Measurements from ENCODE around the gene GREM1. TPM values are rescaled to one million over a fixed set of nuclear protein-coding genes. Genes with fewer than 3 reads are reported as not detected.

Gene GREM1
- total RNA-seq (not detected), polyA plus RNA-seq (not detected)

DNA sequence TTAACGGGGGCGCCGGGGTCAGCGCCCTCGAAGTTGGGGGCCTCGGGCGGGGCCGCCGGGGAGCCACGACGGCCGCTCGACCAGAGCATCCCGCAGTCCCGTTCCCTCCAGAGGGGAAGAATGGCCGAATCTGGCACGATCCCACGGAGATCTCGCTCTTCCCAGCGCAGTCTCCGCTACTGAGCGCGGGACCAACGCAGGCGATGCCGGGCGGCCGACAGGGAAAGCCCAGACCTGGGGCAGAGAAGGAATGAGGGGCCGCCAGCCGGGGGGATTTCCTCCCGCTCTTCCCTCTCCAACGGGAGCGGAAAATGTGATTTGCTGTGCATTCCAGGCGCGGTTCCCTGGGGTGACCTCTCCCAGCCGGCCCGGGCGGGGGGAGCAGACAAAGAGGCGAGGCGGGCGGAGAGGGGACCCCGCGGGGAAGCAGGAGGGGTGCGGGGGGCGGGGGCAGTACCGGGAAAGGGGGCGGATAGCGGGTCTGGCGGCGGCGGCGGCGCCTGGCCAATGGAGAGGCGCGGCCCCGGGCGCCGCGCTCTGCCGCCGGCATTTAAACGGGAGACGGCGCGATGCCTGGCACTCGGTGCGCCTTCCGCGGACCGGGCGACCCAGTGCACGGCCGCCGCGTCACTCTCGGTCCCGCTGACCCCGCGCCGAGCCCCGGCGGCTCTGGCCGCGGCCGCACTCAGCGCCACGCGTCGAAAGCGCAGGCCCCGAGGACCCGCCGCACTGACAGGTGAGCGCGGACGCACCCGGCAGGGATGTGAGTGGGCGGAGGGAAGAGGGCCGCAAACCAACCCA lies at the start of gene GREM1:
GREM1 (plus strand) TSS at position 579 of the 801 bp plus-strand sequence. CDS start 12,687 bp downstream, outside the sequence.
- Mint-ChIP-seq H3K9me3 (peaks cover 0 to 5% (median 0%) of the 10 kb centered on the region in 8 donors), H3K4me3 (peak within 1 kb of the TSS in 5 of 8 donors; percentile 17 to 79 (median 70)), H3K36me3 (no peaks in the 10 kb centered on the region), H3K27ac (peak within 1 kb of the TSS in 1 of 7 donors; percentile 43), H3K4me1 (peaks cover 8 to 29% (median 12%) of the 10 kb centered on the region in 4 donors), H3K27me3 (peaks cover 38 to 56% of the 10 kb centered on the region in 2 donors)
- H3K4me1 ChIP-seq (ENCODE audit: insufficient read depth, low read length), result peaks cover 9% of the 10 kb centered on the region
- H3K27ac ChIP-seq (ENCODE audit: low read depth, low read length), result no peak within 1 kb of the TSS
- no peaks in the 10 kb centered on the region for H3K36me3 ChIP-seq (ENCODE audit: insufficient read depth, low read length)
- ChIA-PET POLR2A (ENCODE audit: partially characterized antibody) (no interaction called here), CTCF (ENCODE audit: partially characterized antibody) (no interaction called here)
- intact Hi-C loops (cut with micrococcal nuclease), result no loop called here
- H3K27me3 ChIP-seq (ENCODE audit: insufficient read depth, low read length), result peaks cover 6% of the 10 kb centered on the region
- no peak for DNase-seq
- H3K9me3 ChIP-seq (ENCODE audit: control insufficient read depth in 1 of 2, low read length in 2 of 2), result no peaks in the 10 kb centered on the region
- no peak within 1 kb of the TSS for H3K4me3 ChIP-seq (ENCODE audit: low read length in 2 of 2)

GRCh38 chr15:32668942-32669341 lies 48.9 kb upstream of the GREM1 start:
- Histone ChIP-seq H3K27ac (ENCODE audit: low read depth, low read length) (no peak overlapping the region), H3K9me3 (ENCODE audit: control insufficient read depth in 1 of 2, low read length in 2 of 2) (no peaks in the 10 kb centered on the region), H3K4me3 (ENCODE audit: low read length in 2 of 2) (no peak overlapping the region), H3K36me3 (ENCODE audit: insufficient read depth, low read length) (no peaks in the 10 kb centered on the region), H3K27me3 (ENCODE audit: insufficient read depth, low read length) (no peaks in the 10 kb centered on the region), H3K4me1 (ENCODE audit: insufficient read depth, low read length) (no peaks in the 10 kb centered on the region)
- no peak for DNase-seq
- Mint-ChIP-seq H3K27ac (no peak overlapping the region), H3K27me3 (no peaks in the 10 kb centered on the region), H3K9me3 (no peaks in the 10 kb centered on the region), H3K4me3 (no peak overlapping the region), H3K4me1 (no peaks in the 10 kb centered on the region), H3K36me3 (no peaks in the 10 kb centered on the region)
- ChIA-PET CTCF (ENCODE audit: partially characterized antibody) (interaction anchor here (1.1 to 1.2 kb wide), 3 partner anchors 8 to 18 kb away, joined by 3 read pairs; no protein-coding TSS in a partner anchor), POLR2A (ENCODE audit: partially characterized antibody) (no interaction called here)
- intact Hi-C loops (cut with micrococcal nuclease), result no loop called here

GRCh38 chr15:32669896-32670611 lies 47.8 kb upstream of the GREM1 start:
- Mint-ChIP-seq H3K36me3 (no peaks in the 10 kb centered on the region), H3K27me3 (no peaks in the 10 kb centered on the region), H3K4me3 (no peak overlapping the region), H3K27ac (no peak overlapping the region), H3K4me1 (no peaks in the 10 kb centered on the region), H3K9me3 (no peaks in the 10 kb centered on the region)
- no peak overlapping the region for H3K4me3 ChIP-seq (ENCODE audit: low read length in 2 of 2)
- no peaks in the 10 kb centered on the region for H3K9me3 ChIP-seq (ENCODE audit: control insufficient read depth in 1 of 2, low read length in 2 of 2)
- no peak for DNase-seq
- H3K27ac ChIP-seq (ENCODE audit: low read depth, low read length), result no peak overlapping the region
- no peaks in the 10 kb centered on the region for H3K27me3 ChIP-seq (ENCODE audit: insufficient read depth, low read length)
- CTCF ChIA-PET (ENCODE audit: partially characterized antibody), result interaction anchor here (1.2 to 2.8 kb wide), 2 partner anchors 8 to 19 kb away, joined by 3 to 14 read pairs; no protein-coding TSS in a partner anchor
- intact Hi-C loops (cut with micrococcal nuclease), result no loop called here
- no peaks in the 10 kb centered on the region for H3K4me1 ChIP-seq (ENCODE audit: insufficient read depth, low read length)
- H3K36me3 ChIP-seq (ENCODE audit: insufficient read depth, low read length), result no peaks in the 10 kb centered on the region
- POLR2A ChIA-PET (ENCODE audit: partially characterized antibody), result no interaction called here

DNA sequence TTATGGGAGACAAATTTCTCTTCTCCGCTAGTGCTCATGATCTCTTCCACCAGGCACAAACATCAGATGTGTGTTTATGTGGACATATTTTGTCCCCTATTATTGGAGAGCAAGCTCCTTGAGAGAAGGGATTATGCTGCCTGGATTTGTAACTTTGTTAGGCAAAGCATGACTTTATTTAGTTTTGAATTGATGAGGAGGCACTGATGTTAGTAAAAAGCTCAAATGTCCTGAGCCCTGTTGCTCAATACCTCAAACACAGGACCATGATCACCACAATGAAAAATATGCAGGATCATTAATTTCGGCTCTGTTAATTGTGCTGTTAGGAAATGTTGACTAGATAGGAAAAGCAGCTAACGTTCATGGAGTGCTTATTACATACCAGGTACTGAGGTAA lies 47.2 kb upstream of the GREM1 start:
- no peak overlapping the region for H3K4me3 Mint-ChIP-seq
- POLR2A ChIA-PET (ENCODE audit: partially characterized antibody), result no interaction called here
- H3K27me3 Mint-ChIP-seq, result no peaks in the 10 kb centered on the region
- no peaks in the 10 kb centered on the region for H3K9me3 Mint-ChIP-seq
- no peaks in the 10 kb centered on the region for H3K4me1 Mint-ChIP-seq
- Histone ChIP-seq H3K36me3 (ENCODE audit: insufficient read depth, low read length) (no peaks in the 10 kb centered on the region), H3K9me3 (ENCODE audit: control insufficient read depth in 1 of 2, low read length in 2 of 2) (no peaks in the 10 kb centered on the region), H3K27ac (ENCODE audit: low read depth, low read length) (no peak overlapping the region), H3K4me1 (ENCODE audit: insufficient read depth, low read length) (no peaks in the 10 kb centered on the region), H3K27me3 (ENCODE audit: insufficient read depth, low read length) (no peaks in the 10 kb centered on the region), H3K4me3 (ENCODE audit: low read length in 2 of 2) (no peak overlapping the region)
- intact Hi-C loops (cut with micrococcal nuclease), result no loop called here
- H3K36me3 Mint-ChIP-seq, result no peaks in the 10 kb centered on the region
- CTCF ChIA-PET (ENCODE audit: partially characterized antibody), result interaction anchor here (2.8 kb wide), 1 partner anchor 8 kb away, joined by 14 read pairs; no protein-coding TSS in a partner anchor
- no peak for DNase-seq
- no peak overlapping the region for H3K27ac Mint-ChIP-seq

DNA sequence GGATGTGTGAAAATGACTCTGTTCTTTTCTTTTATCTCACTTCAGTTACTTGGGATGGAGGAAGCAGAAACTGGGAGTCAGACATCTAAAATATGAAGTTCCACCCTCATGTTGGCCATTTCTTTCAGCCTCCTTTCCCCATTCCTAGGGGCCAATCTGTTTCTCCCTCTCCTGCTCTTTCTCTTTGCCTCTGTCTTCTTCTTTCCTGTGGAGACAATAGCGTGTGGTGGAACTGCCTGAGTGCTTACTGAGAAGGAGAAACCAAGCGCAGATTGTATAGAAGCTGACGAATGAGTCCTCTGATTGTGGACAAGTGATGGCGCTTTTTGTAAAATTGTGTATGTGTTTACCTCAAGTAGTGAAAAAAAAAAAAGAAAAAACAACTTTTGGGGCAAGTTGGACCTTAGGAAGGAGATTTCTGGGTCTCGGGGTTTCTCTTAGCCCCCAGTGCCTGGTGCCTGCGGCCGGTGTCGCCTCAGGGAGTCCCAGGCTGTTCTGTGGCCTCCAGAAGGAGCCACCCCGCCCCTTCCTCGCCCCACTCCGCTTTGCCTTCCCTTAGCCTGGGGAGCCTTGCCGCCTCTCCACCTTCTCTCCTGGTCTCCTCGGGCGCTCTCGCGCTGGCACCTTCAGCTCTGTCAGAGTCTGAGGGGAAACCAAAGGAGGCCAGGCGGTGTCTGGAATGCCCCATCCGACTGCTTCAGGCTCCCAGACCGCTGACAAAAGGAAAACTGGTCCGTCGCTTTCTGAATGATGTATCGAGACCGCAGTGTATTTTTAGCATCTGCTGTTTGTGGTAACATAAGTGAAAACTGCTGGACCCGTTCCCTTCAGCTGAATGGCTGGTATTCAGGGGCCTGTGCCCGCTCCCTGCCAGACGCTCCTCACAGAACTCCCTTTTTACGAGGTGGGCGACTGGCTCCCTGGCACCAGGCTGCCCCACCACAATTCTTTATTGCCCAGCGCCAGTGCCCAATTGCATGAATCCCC lies 46.2 kb upstream of the GREM1 start:
- Histone ChIP-seq H3K36me3 (ENCODE audit: insufficient read depth, low read length) (no peaks in the 10 kb centered on the region), H3K4me1 (ENCODE audit: insufficient read depth, low read length) (no peaks in the 10 kb centered on the region), H3K9me3 (ENCODE audit: control insufficient read depth in 1 of 2, low read length in 2 of 2) (no peaks in the 10 kb centered on the region), H3K27ac (ENCODE audit: low read depth, low read length) (no peak overlapping the region), H3K27me3 (ENCODE audit: insufficient read depth, low read length) (no peaks in the 10 kb centered on the region), H3K4me3 (ENCODE audit: low read length in 2 of 2) (no peak overlapping the region)
- ChIA-PET POLR2A (ENCODE audit: partially characterized antibody) (no interaction called here), CTCF (ENCODE audit: partially characterized antibody) (interaction anchor here (2.8 kb wide), 1 partner anchor 9 kb away, joined by 14 read pairs; no protein-coding TSS in a partner anchor)
- Mint-ChIP-seq H3K4me3 (no peak overlapping the region), H3K9me3 (no peaks in the 10 kb centered on the region), H3K27me3 (no peaks in the 10 kb centered on the region), H3K36me3 (no peaks in the 10 kb centered on the region), H3K4me1 (no peaks in the 10 kb centered on the region), H3K27ac (no peak overlapping the region)
- intact Hi-C loops (cut with micrococcal nuclease), result no loop called here
- no peak for DNase-seq

DNA sequence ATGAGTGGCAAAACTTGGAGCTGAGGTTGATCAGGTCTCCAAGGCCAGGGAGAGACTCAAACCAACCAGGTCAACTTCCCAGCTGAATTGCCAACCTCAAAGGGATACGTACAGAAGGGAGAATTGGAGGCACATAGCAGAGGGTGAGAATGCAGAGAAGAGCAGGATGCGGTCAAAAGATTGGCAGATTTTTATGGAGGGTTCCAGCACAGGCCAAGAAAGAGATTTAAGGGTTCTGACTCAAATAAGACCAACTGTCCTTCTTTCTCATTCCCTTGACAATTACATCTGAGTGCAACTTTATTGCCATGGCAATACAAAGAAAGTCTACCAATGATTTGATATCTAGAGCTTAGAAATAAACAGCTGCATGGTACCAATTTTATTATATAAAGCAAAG lies 43.1 kb upstream of the GREM1 start:
- no peak overlapping the region for H3K4me3 Mint-ChIP-seq
- H3K27ac ChIP-seq (ENCODE audit: low read depth, low read length), result no peak overlapping the region
- H3K27ac Mint-ChIP-seq, result no peak overlapping the region
- H3K4me3 ChIP-seq (ENCODE audit: low read length in 2 of 2), result no peak overlapping the region
- H3K36me3 Mint-ChIP-seq, result no peaks in the 10 kb centered on the region
- DNase-seq, result no peak
- no peaks in the 10 kb centered on the region for H3K4me1 ChIP-seq (ENCODE audit: insufficient read depth, low read length)
- no peaks in the 10 kb centered on the region for H3K27me3 Mint-ChIP-seq
- H3K9me3 ChIP-seq (ENCODE audit: control insufficient read depth in 1 of 2, low read length in 2 of 2), result no peaks in the 10 kb centered on the region
- ChIA-PET POLR2A (ENCODE audit: partially characterized antibody) (no interaction called here), CTCF (ENCODE audit: partially characterized antibody) (interaction anchor here (0.9 to 1.4 kb wide), 2 partner anchors 10 to 12 kb away, joined by 3 to 8 read pairs; no protein-coding TSS in a partner anchor)
- intact Hi-C loops (cut with micrococcal nuclease), result no loop called here
- H3K9me3 Mint-ChIP-seq, result no peaks in the 10 kb centered on the region
- H3K36me3 ChIP-seq (ENCODE audit: insufficient read depth, low read length), result no peaks in the 10 kb centered on the region
- H3K4me1 Mint-ChIP-seq, result no peaks in the 10 kb centered on the region
- H3K27me3 ChIP-seq (ENCODE audit: insufficient read depth, low read length), result no peaks in the 10 kb centered on the region
